Measurements from ENCODE around the gene HYAL2.

Gene HYAL2, protein sequence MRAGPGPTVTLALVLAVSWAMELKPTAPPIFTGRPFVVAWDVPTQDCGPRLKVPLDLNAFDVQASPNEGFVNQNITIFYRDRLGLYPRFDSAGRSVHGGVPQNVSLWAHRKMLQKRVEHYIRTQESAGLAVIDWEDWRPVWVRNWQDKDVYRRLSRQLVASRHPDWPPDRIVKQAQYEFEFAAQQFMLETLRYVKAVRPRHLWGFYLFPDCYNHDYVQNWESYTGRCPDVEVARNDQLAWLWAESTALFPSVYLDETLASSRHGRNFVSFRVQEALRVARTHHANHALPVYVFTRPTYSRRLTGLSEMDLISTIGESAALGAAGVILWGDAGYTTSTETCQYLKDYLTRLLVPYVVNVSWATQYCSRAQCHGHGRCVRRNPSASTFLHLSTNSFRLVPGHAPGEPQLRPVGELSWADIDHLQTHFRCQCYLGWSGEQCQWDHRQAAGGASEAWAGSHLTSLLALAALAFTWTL

GRCh38 chr3:50322386-50323091 lies at the start of gene HYAL2:
Gene HYAL2 (minus strand): TSS chr3:50322745. CDS start chr3:50320489, 2,256 bp downstream.
- in situ Hi-C loops (cut with HindIII; ENCODE audit: low sequenced_read_pairs) = no loop called here

GRCh38 chr3:50371133-50371685 lies 48.7 kb upstream of the HYAL2 start:
- in situ Hi-C loops (cut with HindIII; ENCODE audit: low sequenced_read_pairs) = no loop called here

- in situ Hi-C loops (cut with HindIII; ENCODE audit: low sequenced_read_pairs) = no loop called here
Measured at GRCh38 chr3:50370594-50370993, 48.0 kb upstream of the HYAL2 start.

GRCh38 chr3:50369012-50369670 lies 46.6 kb upstream of the HYAL2 start:
- in situ Hi-C loops (cut with HindIII; ENCODE audit: low sequenced_read_pairs) = no loop called here

DNA sequence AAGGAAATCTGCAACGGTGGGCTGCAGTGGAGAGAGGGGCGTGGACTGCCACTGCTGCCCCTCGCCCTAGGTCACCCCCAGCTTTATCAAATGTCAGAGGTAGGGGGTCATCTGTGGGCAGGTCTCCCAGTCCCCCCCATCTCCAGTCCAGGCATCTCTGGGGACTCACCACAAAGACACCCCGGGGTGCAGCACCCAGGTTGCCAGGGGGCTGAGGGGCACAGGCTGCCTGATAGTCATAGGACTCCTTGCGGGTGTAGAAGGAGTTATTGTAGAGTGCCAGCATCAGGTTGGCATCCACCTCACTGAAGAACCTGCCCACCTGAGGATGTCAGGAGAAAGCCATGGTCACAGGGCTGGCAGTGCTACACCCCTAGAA lies 43.3 kb upstream of the HYAL2 start:
- in situ Hi-C loops (cut with HindIII; ENCODE audit: low sequenced_read_pairs) = no loop called here

DNA sequence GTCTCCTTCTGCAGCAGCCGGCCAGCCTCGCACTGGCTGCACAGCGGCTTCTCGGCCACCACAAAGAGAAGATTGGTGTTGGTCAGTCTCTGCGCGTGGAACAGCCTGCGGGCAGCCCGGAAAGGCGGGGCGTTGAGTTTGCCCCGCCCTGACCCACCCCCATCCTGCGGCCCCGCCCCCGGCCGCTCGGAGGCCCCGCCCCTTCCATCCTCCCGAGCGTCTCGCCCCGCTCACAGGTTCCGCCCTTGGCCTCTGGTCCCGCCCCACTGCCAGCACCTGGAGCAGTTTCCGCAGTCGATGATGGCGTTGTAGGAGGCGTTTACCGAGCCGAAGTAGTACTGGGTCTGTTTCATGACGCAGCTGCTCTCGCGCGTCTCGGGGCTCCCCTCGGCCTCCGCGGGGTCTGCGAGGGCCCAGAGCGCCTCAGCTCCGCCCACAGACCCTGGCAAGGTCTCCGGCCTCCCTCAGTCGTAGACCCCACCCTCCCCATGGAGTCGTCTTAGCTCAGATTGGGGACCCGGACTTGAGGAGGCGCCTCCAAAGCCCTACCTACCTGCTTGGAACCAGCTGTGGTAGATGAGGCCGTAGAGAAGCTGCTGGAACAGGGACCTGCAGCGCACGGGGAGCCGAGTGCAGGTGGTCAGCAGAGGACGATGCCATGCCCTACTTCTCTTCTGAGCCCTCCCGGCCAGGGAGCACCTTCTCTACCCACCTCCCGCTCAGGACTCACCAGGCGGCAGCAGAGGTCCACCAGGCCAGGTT lies 42.7 kb upstream of the HYAL2 start:
- in situ Hi-C loops (cut with HindIII; ENCODE audit: low sequenced_read_pairs) = no loop called here

GRCh38 chr3:50364573-50365079 lies 42.1 kb upstream of the HYAL2 start:
- in situ Hi-C loops (cut with HindIII; ENCODE audit: low sequenced_read_pairs) = no loop called here

DNA sequence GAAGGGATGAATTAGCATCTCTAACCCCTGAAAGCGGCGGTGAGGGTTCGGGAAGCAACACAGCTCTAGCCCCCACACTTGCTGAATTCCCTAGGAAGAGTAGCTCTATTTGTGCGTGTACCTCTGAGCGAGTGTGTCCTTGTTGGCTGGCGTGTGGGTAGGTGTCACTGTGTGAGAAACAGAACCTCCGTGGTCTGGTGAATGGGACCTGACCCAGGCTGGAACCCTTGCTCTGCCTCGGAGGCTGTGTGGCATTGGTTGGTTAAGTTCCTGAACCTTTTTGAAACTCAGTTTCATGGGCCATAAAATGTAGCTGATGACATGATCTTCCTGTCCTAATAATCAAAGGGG lies 37.2 kb upstream of the HYAL2 start:
- in situ Hi-C loops (cut with HindIII; ENCODE audit: low sequenced_read_pairs) = no loop called here

DNA sequence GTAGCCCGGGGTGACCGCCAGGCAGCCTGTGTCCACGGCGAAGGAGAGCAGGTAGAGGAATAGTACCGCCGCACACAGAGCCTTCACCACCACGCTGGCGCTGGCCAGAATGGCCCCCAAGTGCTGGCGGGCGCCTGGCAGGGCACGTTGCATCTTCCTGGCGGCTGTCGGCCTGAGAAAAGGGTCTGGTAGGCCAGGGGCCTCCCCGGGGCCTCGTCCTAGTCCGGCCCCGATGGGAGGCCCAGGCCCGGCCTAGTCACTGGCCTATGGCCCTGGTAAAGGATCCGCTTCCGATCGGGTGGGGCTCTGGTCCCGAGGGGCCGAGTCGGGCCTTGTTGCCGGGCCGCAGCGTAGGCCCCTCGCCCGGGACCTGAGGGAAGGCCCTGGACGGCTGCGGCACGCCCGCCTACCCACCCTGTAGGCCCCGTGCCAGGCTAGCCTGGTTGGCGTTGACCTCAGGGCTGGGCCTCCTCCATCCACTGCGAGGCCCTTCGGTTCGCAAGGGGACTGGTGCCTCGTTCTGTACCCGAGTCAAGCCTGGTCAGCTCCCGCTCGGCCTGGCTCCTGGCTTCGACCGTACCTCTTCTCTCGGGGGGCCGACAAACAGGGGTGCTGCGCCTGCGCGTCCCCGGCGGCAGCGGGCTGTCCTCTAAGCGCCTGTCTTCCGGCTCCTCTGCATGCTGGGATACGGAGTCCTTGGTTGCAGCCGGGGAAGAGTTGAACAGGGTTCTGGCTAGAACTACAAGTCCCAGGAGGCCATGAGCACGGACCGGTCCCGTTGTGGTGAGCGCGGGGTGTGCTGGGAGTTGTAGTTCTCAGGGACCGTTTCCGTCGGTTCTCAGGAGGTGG lies 36.6 kb upstream of the HYAL2 start, which contains the start of gene TMEM115:
Gene TMEM115, minus strand, starts transcription at position 611 of the 849 bp plus-strand sequence. Its CDS starts 458 bp downstream, at position 153.
- in situ Hi-C loops (cut with HindIII; ENCODE audit: low sequenced_read_pairs) = no loop called here

GRCh38 chr3:50358355-50358910 lies 35.9 kb upstream of the HYAL2 start:
- in situ Hi-C loops (cut with HindIII; ENCODE audit: low sequenced_read_pairs) = no loop called here

DNA sequence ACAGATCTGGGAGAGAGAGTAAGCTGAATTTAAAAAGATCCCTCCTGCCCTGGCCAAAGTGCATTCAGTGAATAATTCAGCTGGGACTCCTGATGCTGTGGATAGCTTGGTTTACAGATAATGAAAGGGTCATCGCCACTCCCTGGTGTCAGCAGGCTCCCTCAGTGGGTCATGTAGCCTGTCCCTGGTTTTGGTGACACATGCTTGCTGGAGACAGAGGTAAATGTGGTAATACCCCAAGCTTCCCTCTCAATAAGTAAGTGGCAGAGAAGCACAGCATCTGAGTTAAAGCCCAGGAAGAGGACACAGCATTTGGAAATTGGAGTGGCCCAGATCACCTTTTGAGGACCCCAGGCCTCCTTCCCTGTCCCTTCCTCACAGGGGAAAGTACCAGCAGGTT lies 34.9 kb upstream of the HYAL2 start:
- in situ Hi-C loops (cut with HindIII; ENCODE audit: low sequenced_read_pairs) = no loop called here

DNA sequence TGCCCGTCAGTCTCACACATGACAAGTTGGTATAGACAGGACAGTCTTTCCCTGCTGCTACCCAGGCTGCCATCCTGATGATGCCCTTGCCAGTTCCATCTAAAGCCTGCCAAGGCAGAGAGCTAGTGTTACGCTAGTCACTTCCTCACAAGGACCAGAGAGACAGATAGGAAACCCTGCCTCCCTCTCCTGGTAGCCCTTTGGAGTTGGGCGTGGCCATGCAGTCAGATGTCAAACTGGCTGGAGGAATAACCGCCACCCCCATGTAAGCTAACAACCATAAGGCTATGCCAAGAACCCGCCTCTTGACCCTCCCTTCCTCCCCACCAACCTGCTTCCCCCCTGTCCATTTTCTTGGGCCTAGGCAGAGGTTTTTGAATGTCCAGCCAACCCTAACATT lies 34.0 kb upstream of the HYAL2 start:
- in situ Hi-C loops (cut with HindIII; ENCODE audit: low sequenced_read_pairs) = no loop called here

DNA sequence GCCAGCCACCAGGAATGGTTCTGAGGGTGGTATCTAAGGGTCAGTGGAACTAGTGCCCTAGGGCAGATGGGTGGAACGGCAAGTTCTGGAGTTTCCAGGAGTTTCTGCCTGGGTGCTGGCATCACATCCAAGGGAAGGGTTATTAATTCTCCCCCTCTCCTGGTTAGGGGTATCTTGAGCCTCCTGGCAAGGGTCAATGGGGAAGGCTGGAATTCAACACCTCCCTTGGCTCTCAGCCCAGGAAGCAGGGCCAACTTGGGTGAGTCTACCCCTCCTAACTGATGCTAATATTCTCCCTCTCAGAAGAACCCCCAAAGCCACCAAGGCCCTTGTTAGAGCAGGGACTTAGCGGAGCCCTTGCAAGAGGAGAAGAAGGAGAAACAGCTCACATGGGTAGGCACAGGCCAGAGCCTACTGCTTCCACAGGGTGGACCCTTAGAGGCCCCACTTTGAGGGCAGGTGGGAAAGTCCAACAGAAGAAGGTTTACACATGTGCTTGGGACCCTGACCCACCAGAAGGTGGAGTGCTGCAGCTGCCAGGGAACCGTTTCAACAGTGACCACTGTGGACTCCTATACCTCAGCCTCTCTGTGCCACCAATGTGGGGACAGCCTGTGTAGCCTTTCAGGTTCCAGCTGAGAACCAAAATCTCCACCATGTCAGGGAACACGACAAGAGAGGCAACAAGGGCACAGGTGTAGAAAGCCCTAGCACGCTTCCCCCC lies 33.4 kb upstream of the HYAL2 start:
- in situ Hi-C loops (cut with HindIII; ENCODE audit: low sequenced_read_pairs) = no loop called here

- in situ Hi-C loops (cut with HindIII; ENCODE audit: low sequenced_read_pairs) = no loop called here
Measured at GRCh38 chr3:50354850-50355249, 32.3 kb upstream of the HYAL2 start.

DNA sequence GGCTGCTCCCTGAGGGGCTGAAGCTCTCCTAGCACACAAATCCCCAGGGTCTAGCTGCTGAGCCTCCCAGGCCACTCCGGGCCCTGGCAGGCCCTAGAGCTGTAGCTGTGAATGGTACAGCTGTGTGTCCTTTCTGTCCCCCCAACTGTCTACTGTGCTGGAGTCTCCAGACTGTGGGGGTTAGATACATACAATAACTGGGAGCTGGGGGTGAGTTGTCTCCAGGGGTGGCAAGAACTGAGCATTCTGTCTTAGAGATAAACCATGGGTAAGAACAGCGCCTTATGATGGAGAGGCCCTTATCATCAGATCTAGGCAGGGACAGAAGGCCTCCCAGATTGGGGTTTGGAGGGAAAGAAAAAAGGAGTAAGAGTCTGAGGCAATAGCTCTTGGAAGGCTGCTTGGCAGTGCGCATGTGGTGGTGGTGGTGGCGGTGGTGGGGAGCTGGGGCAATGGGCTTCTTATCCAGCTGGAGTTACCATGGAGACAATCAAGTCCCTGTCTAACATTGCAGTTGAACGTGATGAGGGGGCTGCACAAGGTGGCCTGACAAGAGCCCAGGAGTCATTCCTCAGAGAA lies 31.7 kb upstream of the HYAL2 start:
- in situ Hi-C loops (cut with HindIII; ENCODE audit: low sequenced_read_pairs) = no loop called here

DNA sequence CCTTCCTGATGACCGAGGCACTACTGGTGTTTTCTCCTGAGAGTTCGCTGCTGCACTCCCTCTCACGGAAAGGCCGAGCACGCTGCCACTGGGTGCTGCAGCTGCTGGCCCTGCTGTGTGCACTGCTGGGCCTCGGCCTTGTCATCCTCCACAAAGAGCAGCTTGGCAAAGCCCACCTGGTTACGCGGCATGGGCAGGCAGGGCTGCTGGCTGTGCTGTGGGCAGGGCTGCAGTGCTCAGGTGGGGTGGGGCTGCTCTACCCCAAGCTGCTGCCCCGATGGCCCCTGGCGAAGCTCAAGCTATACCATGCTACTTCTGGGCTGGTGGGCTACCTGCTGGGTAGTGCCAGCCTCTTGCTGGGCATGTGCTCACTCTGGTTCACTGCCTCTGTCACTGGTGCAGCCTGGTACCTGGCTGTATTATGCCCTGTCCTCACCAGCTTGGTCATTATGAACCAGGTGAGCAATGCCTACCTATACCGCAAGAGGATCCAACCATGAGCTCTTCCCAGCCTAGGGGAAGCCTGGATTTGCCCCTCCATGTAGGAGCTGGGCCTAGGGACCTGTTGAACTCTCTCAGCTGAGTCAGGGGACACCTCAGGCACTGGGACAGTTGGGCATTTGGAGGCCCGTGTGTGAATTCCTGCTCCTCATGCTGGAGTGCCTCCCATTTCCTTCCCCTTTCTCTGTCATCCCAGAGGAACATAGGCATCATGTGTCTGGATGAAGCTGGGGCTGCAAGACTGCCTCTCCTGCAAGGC lies 30.9 kb upstream of the HYAL2 start:
- in situ Hi-C loops (cut with HindIII; ENCODE audit: low sequenced_read_pairs) = no loop called here

DNA sequence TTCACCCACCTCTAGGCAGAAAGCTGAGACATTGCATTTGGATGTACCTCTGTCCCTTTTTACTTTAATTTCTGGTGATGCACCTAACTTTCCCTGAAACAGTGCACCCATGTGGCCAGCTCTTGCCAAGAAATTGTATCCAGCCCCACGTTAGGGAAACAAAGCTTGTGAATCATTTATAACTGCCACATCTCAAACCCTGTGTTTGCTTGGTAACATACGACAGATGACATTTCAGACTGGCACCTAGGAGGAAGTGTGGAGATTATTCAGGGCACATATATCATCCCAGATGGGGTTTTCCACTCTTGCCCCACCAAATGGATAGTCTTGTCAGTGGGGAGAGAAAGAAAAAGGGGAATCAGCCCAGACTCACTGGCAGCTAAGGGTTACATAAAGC lies 30.2 kb upstream of the HYAL2 start:
- in situ Hi-C loops (cut with HindIII; ENCODE audit: low sequenced_read_pairs) = no loop called here

DNA sequence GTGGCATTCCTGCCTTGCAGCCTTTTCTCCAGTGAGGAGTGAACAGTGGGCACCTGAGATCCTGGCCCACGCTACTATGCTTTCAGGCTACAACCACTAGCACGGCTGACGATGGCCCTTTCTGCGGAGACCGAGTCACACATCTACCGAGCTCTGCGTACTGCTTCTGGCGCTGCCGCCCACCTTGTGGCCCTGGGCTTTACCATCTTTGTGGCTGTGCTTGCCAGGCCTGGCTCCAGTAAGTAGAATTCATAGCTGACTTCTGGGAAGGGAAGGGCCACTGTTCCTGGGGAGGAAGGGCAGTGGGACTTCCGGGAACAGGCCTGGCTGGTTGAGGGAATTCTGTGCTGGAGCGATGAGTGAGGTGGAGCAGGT lies 28.8 kb upstream of the HYAL2 start:
- in situ Hi-C loops (cut with HindIII; ENCODE audit: low sequenced_read_pairs) = no loop called here

Data from DLD1 (cell line).